T-helper 17 cell (primary cell): ENCODE data around the gene USP31. TPM values are rescaled to one million over a fixed set of nuclear protein-coding genes. Genes with fewer than 3 reads are reported as not detected.
"Not testable (repeated sequence)": the region's sequence is repeated elsewhere in the genome, so short reads cannot be mapped to it uniquely, and the experiment has no call there.

ENCODE experiments used
- ATAC-seq: fragments of 150-1000 bp; cut with Tn5 transposase; 2 replicates; pipeline ENCODE4 v1.10.0; 2021; ENCODE audit warnings: mild to moderate bottlenecking, moderate library complexity
- DNase-seq, 3 donors: peaks; one replicate each; pipeline versions ENCODE4 v3.0.0 to v3.0.0-alpha.2; 2020 to 2021
- H3K9me3 ChIP-seq: one replicate; pipeline ENCODE4 v1.7.0; 2013; ENCODE audit warnings: low read length, mild to moderate bottlenecking; ENCODE audit not compliant: control insufficient read depth, poor library complexity, severe bottlenecking
- H3K27ac Mint-ChIP-seq: one replicate; pipeline ENCODE4 v1.8.0; 2022; ENCODE audit warnings: mild to moderate bottlenecking, moderate library complexity, mixed read lengths
- H3K27me3 Mint-ChIP-seq: one replicate; pipeline ENCODE4 v1.8.0; 2022; ENCODE audit warnings: mixed read lengths
- H3K36me3 Mint-ChIP-seq: one replicate; pipeline ENCODE4 v1.8.0; 2022; ENCODE audit warnings: low read depth, mixed read lengths
- H3K4me1 Mint-ChIP-seq: one replicate; pipeline ENCODE4 v1.8.0; 2022; ENCODE audit warnings: mild to moderate bottlenecking, mixed read lengths
- H3K4me3 Mint-ChIP-seq: one replicate; pipeline ENCODE4 v1.8.0; 2022; ENCODE audit warnings: mild to moderate bottlenecking, moderate library complexity, mixed read lengths
- total RNA-seq, 4 donors: library from RNA in 2 of 4; stranded (reverse) in 2 of 4; gene quantifications; one replicate each; pipeline ENCODE4 v1.2.3 and lab custom pipeline; 2022 to 2026

USP31 gene
- total RNA-seq, 2 donors from 2014 or later: 3.5 to 7.2 TPM

- Mint-ChIP-seq H3K4me1 (no peaks in the 10 kb centered on the region), H3K27me3 (no peaks in the 10 kb centered on the region), H3K27ac (peak overlapping the region; percentile 61), H3K36me3 (peaks cover 4% of the 10 kb centered on the region), H3K4me3 (no peak overlapping the region)
- ATAC-seq (no peak), DNase-seq (no peak)
- H3K9me3 ChIP-seq: no peaks in the 10 kb centered on the region
These were observed 34.9 kb downstream of the USP31 start for GRCh38 chr16:23114131-23114904.

- Mint-ChIP-seq H3K27ac (no peak overlapping the region), H3K36me3 (peaks cover 4% of the 10 kb centered on the region), H3K4me1 (no peaks in the 10 kb centered on the region), H3K27me3 (no peaks in the 10 kb centered on the region), H3K4me3 (no peak overlapping the region)
- H3K9me3 ChIP-seq: no peaks in the 10 kb centered on the region
- DNase-seq (no peak), ATAC-seq (no peak)
These were observed 36.1 kb downstream of the USP31 start for GRCh38 chr16:23113185-23113584.

- H3K9me3 ChIP-seq: no peaks in the 10 kb centered on the region
- Mint-ChIP-seq H3K4me1 (no peaks in the 10 kb centered on the region), H3K27me3 (no peaks in the 10 kb centered on the region), H3K36me3 (peaks cover 6% of the 10 kb centered on the region), H3K27ac (no peak overlapping the region), H3K4me3 (no peak overlapping the region)
- DNase-seq (no peak), ATAC-seq (no peak)
These were observed 38.9 kb downstream of the USP31 start for GRCh38 chr16:23110257-23110899.

GRCh38 chr16:23107936-23108335 is 41.3 kb downstream of the USP31 start:
- ATAC-seq: no peak
- no peak overlapping the region for H3K27ac Mint-ChIP-seq

GRCh38 chr16:23107117-23107516 is 42.1 kb downstream of the USP31 start:
- Mint-ChIP-seq H3K4me1 (peaks cover 2% of the 10 kb centered on the region), H3K27me3 (no peaks in the 10 kb centered on the region), H3K27ac (no peak overlapping the region), H3K4me3 (no peak overlapping the region), H3K36me3 (peaks cover 6% of the 10 kb centered on the region)
- no peaks in the 10 kb centered on the region for H3K9me3 ChIP-seq
- ATAC-seq: no peak
- DNase-seq: no peak

More at GRCh38 chr16:23107936-23108335, 41.3 kb downstream of the USP31 start:
- H3K27me3 Mint-ChIP-seq: no peaks in the 10 kb centered on the region
- no peak for DNase-seq
- H3K9me3 ChIP-seq: no peaks in the 10 kb centered on the region
- peaks cover 2% of the 10 kb centered on the region for H3K4me1 Mint-ChIP-seq
- peaks cover 6% of the 10 kb centered on the region for H3K36me3 Mint-ChIP-seq
- no peak overlapping the region for H3K4me3 Mint-ChIP-seq

GRCh38 chr16:23105309-23105708 is 43.9 kb downstream of the USP31 start:
- Mint-ChIP-seq H3K4me1 (peaks cover 2% of the 10 kb centered on the region), H3K27ac (no peak overlapping the region), H3K4me3 (no peak overlapping the region), H3K27me3 (no peaks in the 10 kb centered on the region), H3K36me3 (peaks cover 11% of the 10 kb centered on the region)
- no peaks in the 10 kb centered on the region for H3K9me3 ChIP-seq
- DNase-seq (no peak), ATAC-seq (no peak)

- Mint-ChIP-seq H3K36me3 (peaks cover 15% of the 10 kb centered on the region), H3K4me3 (no peak overlapping the region), H3K27ac (no peak overlapping the region), H3K4me1 (peaks cover 2% of the 10 kb centered on the region), H3K27me3 (no peaks in the 10 kb centered on the region)
- H3K9me3 ChIP-seq: no peaks in the 10 kb centered on the region
- ATAC-seq (no peak), DNase-seq (no peak)
These were observed 45.0 kb downstream of the USP31 start for GRCh38 chr16:23104032-23104955.

GRCh38 chr16:23103603-23104002 is 45.6 kb downstream of the USP31 start:
- DNase-seq (no peak), ATAC-seq (no peak)
- Mint-ChIP-seq H3K4me1 (peaks cover 2% of the 10 kb centered on the region), H3K4me3 (no peak overlapping the region), H3K27ac (no peak overlapping the region), H3K36me3 (peaks cover 15% of the 10 kb centered on the region), H3K27me3 (no peaks in the 10 kb centered on the region)
- no peaks in the 10 kb centered on the region for H3K9me3 ChIP-seq

- DNase-seq (no peak), ATAC-seq (no peak)
- peaks cover 15% of the 10 kb centered on the region for H3K4me1 Mint-ChIP-seq
- no peaks in the 10 kb centered on the region for H3K9me3 ChIP-seq
- H3K36me3 Mint-ChIP-seq: peaks cover 15% of the 10 kb centered on the region
- H3K27me3 Mint-ChIP-seq: no peaks in the 10 kb centered on the region
- no peak overlapping the region for H3K27ac Mint-ChIP-seq
- no peak overlapping the region for H3K4me3 Mint-ChIP-seq
These were observed 48.2 kb downstream of the USP31 start for GRCh38 chr16:23101012-23101550.

- ATAC-seq, H3K9me3 ChIP-seq, H3K27me3 Mint-ChIP-seq, DNase-seq: not testable (repeated sequence)
- peaks cover 18% of the 10 kb centered on the region for H3K36me3 Mint-ChIP-seq
- H3K4me1 Mint-ChIP-seq: peaks cover 31% of the 10 kb centered on the region
- peak overlapping the region; percentile 39 for H3K4me3 Mint-ChIP-seq
- H3K27ac Mint-ChIP-seq: peak overlapping the region; percentile 90
These were observed 52.8 kb downstream of the USP31 start for GRCh38 chr16:23096450-23096849.

- not testable (repeated sequence) for H3K4me3 Mint-ChIP-seq, DNase-seq, H3K27me3 Mint-ChIP-seq, ATAC-seq, H3K36me3 Mint-ChIP-seq, H3K9me3 ChIP-seq, H3K27ac Mint-ChIP-seq
- peaks cover 31% of the 10 kb centered on the region for H3K4me1 Mint-ChIP-seq
These were observed 55.1 kb downstream of the USP31 start for GRCh38 chr16:23094136-23094535.

- H3K4me1 Mint-ChIP-seq: peaks cover 29% of the 10 kb centered on the region
- no peak overlapping the region for H3K4me3 Mint-ChIP-seq
- ATAC-seq: no peak
- DNase-seq: no peak
- H3K9me3 ChIP-seq: no peaks in the 10 kb centered on the region
- no peak overlapping the region for H3K27ac Mint-ChIP-seq
- peaks cover 13% of the 10 kb centered on the region for H3K36me3 Mint-ChIP-seq
- H3K27me3 Mint-ChIP-seq: no peaks in the 10 kb centered on the region
These were observed 56.5 kb downstream of the USP31 start for GRCh38 chr16:23092801-23093117.
